ENCODE data around the gene PHYH. TPM values are rescaled to one million over a fixed set of nuclear protein-coding genes. Genes with fewer than 3 reads are reported as not detected.
"Not testable (repeated sequence)": the region's sequence is repeated elsewhere in the genome, so short reads cannot be mapped to it uniquely, and the experiment has no call there.

The PHYH gene
- total RNA-seq, 2 experiments from 2014 or later = 6.9 to 15.1 TPM

- intact Hi-C loops (cut with micrococcal nuclease; ENCODE audit: unreplicated experiment) = no loop called here
- Histone ChIP-seq H3K79me2 (ENCODE audit: insufficient read depth, low read depth, low read length) (no peaks in the 10 kb centered on the region), H3K9me2 (ENCODE audit: insufficient read depth, low read length) (no peaks in the 10 kb centered on the region), H3K9me3 (ENCODE audit: low read length) (no peaks in the 10 kb centered on the region), H3K27ac (ENCODE audit: low read depth, low read length, poor library complexity, severe bottlenecking) (no peak overlapping the region), H3K4me1 (ENCODE audit: insufficient read depth, low read length, poor library complexity, severe bottlenecking) (peaks cover 20% of the 10 kb centered on the region), H3K4me3 (ENCODE audit: low read depth, low read length, poor library complexity, severe bottlenecking) (no peak overlapping the region), H2AFZ (ENCODE audit: low read length) (no peak overlapping the region), H3K36me3 (ENCODE audit: insufficient read depth, low read length) (no peaks in the 10 kb centered on the region), H4K20me1 (ENCODE audit: insufficient read depth, low read length) (no peaks in the 10 kb centered on the region), H3K4me2 (ENCODE audit: low read length) (no peak overlapping the region)
- POLR2A ChIA-PET = interaction anchor here (0.6 kb wide), 1 partner anchor 352 kb away, joined by 3 read pairs; no protein-coding TSS in a partner anchor
- TF ChIP-seq EZH2phosphoT487 (IDR thresholded peaks at IDR 0.05; ENCODE audit: borderline replicate concordance, low read depth, low read length) = no peak
- TF ChIP-seq, protein P1, sequence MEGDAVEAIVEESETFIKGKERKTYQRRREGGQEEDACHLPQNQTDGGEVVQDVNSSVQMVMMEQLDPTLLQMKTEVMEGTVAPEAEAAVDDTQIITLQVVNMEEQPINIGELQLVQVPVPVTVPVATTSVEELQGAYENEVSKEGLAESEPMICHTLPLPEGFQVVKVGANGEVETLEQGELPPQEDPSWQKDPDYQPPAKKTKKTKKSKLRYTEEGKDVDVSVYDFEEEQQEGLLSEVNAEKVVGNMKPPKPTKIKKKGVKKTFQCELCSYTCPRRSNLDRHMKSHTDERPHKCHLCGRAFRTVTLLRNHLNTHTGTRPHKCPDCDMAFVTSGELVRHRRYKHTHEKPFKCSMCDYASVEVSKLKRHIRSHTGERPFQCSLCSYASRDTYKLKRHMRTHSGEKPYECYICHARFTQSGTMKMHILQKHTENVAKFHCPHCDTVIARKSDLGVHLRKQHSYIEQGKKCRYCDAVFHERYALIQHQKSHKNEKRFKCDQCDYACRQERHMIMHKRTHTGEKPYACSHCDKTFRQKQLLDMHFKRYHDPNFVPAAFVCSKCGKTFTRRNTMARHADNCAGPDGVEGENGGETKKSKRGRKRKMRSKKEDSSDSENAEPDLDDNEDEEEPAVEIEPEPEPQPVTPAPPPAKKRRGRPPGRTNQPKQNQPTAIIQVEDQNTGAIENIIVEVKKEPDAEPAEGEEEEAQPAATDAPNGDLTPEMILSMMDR (conservative IDR thresholded peaks at IDR 0.05; ENCODE audit: low read length) = peak; percentile 31; the same call in 1 of the 2 replicates
- no TSS peak for BruUV-seq (replicated peaks)
- CTCF ChIA-PET (ENCODE audit: unreplicated experiment) = interaction anchor here (0.5 kb wide), 1 partner anchor 972 kb away, joined by 4 read pairs; no protein-coding TSS in a partner anchor
- no peak for DNase-seq (ENCODE audit: low spot score)
Measured at GRCh38 chr10:13276749-13277365, 23.0 kb downstream of the PHYH start.

DNA sequence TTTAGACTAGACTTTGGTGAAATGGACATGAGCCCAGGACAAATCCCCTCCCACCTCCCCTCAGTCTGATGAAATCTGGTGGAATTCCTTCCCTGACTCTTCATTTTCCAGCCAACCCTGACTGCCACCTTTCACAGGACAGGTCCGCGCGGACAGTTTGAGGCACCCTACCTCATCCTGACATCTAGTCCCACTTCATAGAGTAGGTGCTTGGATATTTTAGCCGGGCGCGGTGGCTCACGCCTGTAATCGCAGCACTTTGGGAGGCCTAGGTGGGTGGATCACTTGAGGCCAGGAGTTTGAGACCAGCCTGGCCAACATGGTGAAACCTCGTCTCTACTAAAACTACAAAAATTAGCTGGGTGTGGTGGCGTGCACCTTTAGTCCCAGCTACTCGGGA lies 23.7 kb downstream of the PHYH start:
- H2AFZ ChIP-seq (ENCODE audit: low read length); CTCF ChIA-PET (ENCODE audit: unreplicated experiment); H3K36me3 ChIP-seq (ENCODE audit: insufficient read depth, low read length); BruUV-seq (replicated peaks); H3K9me3 ChIP-seq (ENCODE audit: low read length); H4K20me1 ChIP-seq (ENCODE audit: insufficient read depth, low read length); H3K4me3 ChIP-seq (ENCODE audit: low read depth, low read length, poor library complexity, severe bottlenecking); H3K27ac ChIP-seq (ENCODE audit: low read depth, low read length, poor library complexity, severe bottlenecking); DNase-seq (ENCODE audit: low spot score); H3K4me2 ChIP-seq (ENCODE audit: low read length); POLR2A ChIA-PET; H3K79me2 ChIP-seq (ENCODE audit: insufficient read depth, low read depth, low read length); intact Hi-C loops (cut with micrococcal nuclease; ENCODE audit: unreplicated experiment); H3K9me2 ChIP-seq (ENCODE audit: insufficient read depth, low read length): not testable (repeated sequence)
- peaks cover 27% of the 10 kb centered on the region for H3K4me1 ChIP-seq (ENCODE audit: insufficient read depth, low read length, poor library complexity, severe bottlenecking)

DNA sequence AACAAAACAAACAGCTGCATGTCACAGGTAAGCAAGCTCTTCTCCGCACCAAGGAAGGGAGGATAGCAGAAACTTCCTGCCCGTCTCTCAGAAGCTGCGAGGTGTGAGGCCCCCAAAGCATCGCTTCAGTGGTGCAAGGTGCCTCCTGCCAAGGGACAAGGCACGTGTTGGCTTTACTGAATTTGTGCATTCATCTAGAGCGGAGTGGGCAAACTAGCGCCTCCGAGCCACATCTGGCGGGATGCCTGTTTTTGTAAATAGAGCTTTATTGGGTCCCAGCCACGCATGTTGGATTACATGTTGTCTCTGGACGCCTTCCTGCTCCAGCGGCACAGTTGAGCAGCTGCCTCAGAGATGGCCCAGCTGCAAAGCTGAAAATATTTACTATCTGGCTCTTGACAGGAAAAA lies 27.7 kb downstream of the PHYH start:
- no peak for TF ChIP-seq EZH2phosphoT487 (IDR thresholded peaks at IDR 0.05; ENCODE audit: borderline replicate concordance, low read depth, low read length)
- TF ChIP-seq, protein P1 (conservative IDR thresholded peaks at IDR 0.05; ENCODE audit: low read length) = no peak
- CTCF ChIA-PET (ENCODE audit: unreplicated experiment) = interaction anchor here (1.3 kb wide), 1 partner anchor 30 kb away, joined by 5 read pairs; no protein-coding TSS in a partner anchor
- peak overlapping the region; percentile 75; the same call in 1 of the 2 replicates for H2AFZ ChIP-seq (ENCODE audit: low read length)
- H3K27ac ChIP-seq (ENCODE audit: low read depth, low read length, poor library complexity, severe bottlenecking) = peak overlapping the region; percentile 97
- intact Hi-C loops (cut with micrococcal nuclease; ENCODE audit: unreplicated experiment) = loop anchor here (2.0 kb wide), 1 partner anchor 75 kb away; no protein-coding TSS in a partner anchor
- POLR2A ChIA-PET = interaction anchor here (0.5 to 2.5 kb wide), 11 partner anchors 10 to 1586 kb away, joined by 3 to 11 read pairs (median 4); partner anchors contain the start of gene PHYH
- H3K9me2 ChIP-seq (ENCODE audit: insufficient read depth, low read length) = no peaks in the 10 kb centered on the region
- no peaks in the 10 kb centered on the region for H4K20me1 ChIP-seq (ENCODE audit: insufficient read depth, low read length)
- H3K4me2 ChIP-seq (ENCODE audit: low read length) = peak overlapping the region; percentile 64
- H3K4me3 ChIP-seq (ENCODE audit: low read depth, low read length, poor library complexity, severe bottlenecking) = peak overlapping the region; percentile 41
- H3K9me3 ChIP-seq (ENCODE audit: low read length) = no peaks in the 10 kb centered on the region
- no peaks in the 10 kb centered on the region for H3K36me3 ChIP-seq (ENCODE audit: insufficient read depth, low read length)
- no peaks in the 10 kb centered on the region for H3K79me2 ChIP-seq (ENCODE audit: insufficient read depth, low read depth, low read length)
- DNase-seq (ENCODE audit: low spot score) = peak; percentile 94
- peaks cover 50% of the 10 kb centered on the region for H3K4me1 ChIP-seq (ENCODE audit: insufficient read depth, low read length, poor library complexity, severe bottlenecking)
- BruUV-seq (replicated peaks) = no TSS peak

All from OCI-LY7 (cell line).